WTC11 (cell line): ENCODE measurements around the gene SIM1. TPM values are rescaled to one million over a fixed set of nuclear protein-coding genes. Genes with fewer than 3 reads are reported as not detected.

Experiments
- ATAC-seq: fragments of 200-7000 bp; cut with Tn5 transposase; 2 replicates; pipeline ENCODE4 v1.10.0; 2021; ENCODE audit warnings: mild to moderate bottlenecking, moderate library complexity
- CTCF ChIA-PET: fragments of 300-600 bp; sonication (Branson Sonifier 250); formaldehyde crosslinking; loops from one replicate; lab custom pipeline; 2021; ENCODE audit warnings: antibody characterized with exemption; lab: Charles Lee
- POLR2A ChIA-PET: fragments of 350-600 bp; sonication (Branson Sonifier 250); formaldehyde crosslinking; loops from one replicate; lab custom pipeline; 2021; ENCODE audit warnings: antibody characterized with exemption; lab: Charles Lee
- DNase-seq: peaks from one replicate; pipeline ENCODE4 v3.0.0; 2021; ENCODE audit warnings: low spot score
- H3K27ac Mint-ChIP-seq: 2 replicates; pipeline ENCODE4 v1.8.0; 2021; ENCODE audit warnings: mixed read lengths
- H3K27me3 Mint-ChIP-seq: 2 replicates; pipeline ENCODE4 v1.8.0; 2021; ENCODE audit warnings: low read depth, mild to moderate bottlenecking, moderate library complexity, mixed read lengths
- H3K36me3 Mint-ChIP-seq: 2 replicates; pipeline ENCODE4 v1.8.0; 2021; ENCODE audit warnings: mixed read lengths
- H3K4me1 Mint-ChIP-seq: 2 replicates; pipeline ENCODE4 v1.8.0; 2022; ENCODE audit warnings: mixed read lengths
- H3K4me3 Mint-ChIP-seq: 2 replicates; pipeline ENCODE4 v1.8.0; 2021; ENCODE audit warnings: mild to moderate bottlenecking, moderate library complexity, mixed read lengths
- H3K9me3 Mint-ChIP-seq: 2 replicates; pipeline ENCODE4 v1.8.0; 2021; ENCODE audit warnings: mixed read lengths
- CBFB ChIP-seq: sonication (generic); formaldehyde crosslinking; IDR thresholded peaks from 2 replicates; pipeline ENCODE4 v1.8.1; 2022; ENCODE audit warnings: mild to moderate bottlenecking, low read depth, missing genetic modification reagents
- CREB1 ChIP-seq: sonication (generic); formaldehyde crosslinking; IDR thresholded peaks from 2 replicates; pipeline ENCODE4 v1.8.0; 2023; ENCODE audit warnings: mild to moderate bottlenecking, missing genetic modification reagents
- E2F1 ChIP-seq: sonication (generic); formaldehyde crosslinking; IDR thresholded peaks from 2 replicates; pipeline ENCODE4 v1.8.0; 2022; ENCODE audit warnings: mild to moderate bottlenecking, missing genetic modification reagents
- E2F4 ChIP-seq: sonication (generic); formaldehyde crosslinking; IDR thresholded peaks from 2 replicates; pipeline ENCODE4 v1.8.1; 2022; ENCODE audit warnings: low read depth, mild to moderate bottlenecking, moderate library complexity, missing genetic modification reagents, borderline replicate concordance
- ELF4 ChIP-seq: sonication (generic); formaldehyde crosslinking; IDR thresholded peaks from 2 replicates; pipeline ENCODE4 v1.8.1; 2022; ENCODE audit warnings: low read depth, mild to moderate bottlenecking, moderate library complexity, missing genetic modification reagents
- FOXP1 ChIP-seq: sonication (generic); formaldehyde crosslinking; IDR thresholded peaks from 2 replicates; pipeline ENCODE4 v1.8.0; 2022; ENCODE audit warnings: missing genetic modification reagents, mild to moderate bottlenecking, moderate library complexity, borderline replicate concordance
- HMGA2 ChIP-seq: fragments of 250-450 bp; sonication (Bioruptor Pico); IDR thresholded peaks from 2 replicates; pipeline ENCODE4 v1.4.0; 2021; ENCODE audit warnings: mild to moderate bottlenecking, moderate library complexity
- KAT7 ChIP-seq: sonication (generic); formaldehyde crosslinking; IDR thresholded peaks from 2 replicates; pipeline ENCODE4 v1.8.1; 2023; ENCODE audit warnings: missing genetic modification reagents, mild to moderate bottlenecking, borderline replicate concordance
- MLX ChIP-seq: sonication (generic); formaldehyde crosslinking; IDR thresholded peaks from 2 replicates; pipeline ENCODE4 v1.8.1; 2023; ENCODE audit warnings: mild to moderate bottlenecking, missing genetic modification reagents, moderate library complexity
- MYBL2 ChIP-seq: sonication (generic); formaldehyde crosslinking; IDR thresholded peaks from 2 replicates; pipeline ENCODE4 v1.8.1; 2023; ENCODE audit warnings: mild to moderate bottlenecking, moderate library complexity, missing genetic modification reagents
- NFYB ChIP-seq: sonication (generic); formaldehyde crosslinking; conservative IDR thresholded peaks from 2 replicates; pipeline ENCODE4 v1.8.0; 2022; ENCODE audit warnings: low read depth, missing genetic modification reagents
- RORB ChIP-seq: fragments of 250-450 bp; sonication (Bioruptor Pico); IDR thresholded peaks from 2 replicates; pipeline ENCODE4 v1.9.0; 2021; ENCODE audit warnings: mild to moderate bottlenecking
- STAT6 ChIP-seq: sonication (generic); formaldehyde crosslinking; conservative IDR thresholded peaks from 2 replicates; pipeline ENCODE4 v1.8.1; 2023; ENCODE audit warnings: mild to moderate bottlenecking, low read depth, missing genetic modification reagents, moderate library complexity
- TEAD4 ChIP-seq: sonication (generic); formaldehyde crosslinking; IDR thresholded peaks from 2 replicates; pipeline ENCODE4 v1.8.0; 2022; ENCODE audit warnings: mild to moderate bottlenecking, missing genetic modification reagents
- ZMAT4 ChIP-seq: fragments of 250-450 bp; sonication (Bioruptor Pico); IDR thresholded peaks from 2 replicates; pipeline ENCODE4 v1.9.0; 2021; ENCODE audit warnings: mild to moderate bottlenecking
- ZNF121 ChIP-seq: sonication (generic); formaldehyde crosslinking; IDR thresholded peaks from 2 replicates; pipeline ENCODE4 v1.8.0; 2023; ENCODE audit warnings: missing genetic modification reagents
- ZNF263 ChIP-seq: sonication (generic); formaldehyde crosslinking; IDR thresholded peaks from 2 replicates; pipeline ENCODE4 v1.8.1; 2022; ENCODE audit warnings: low read depth, mild to moderate bottlenecking, moderate library complexity, missing genetic modification reagents
- ZNF512 ChIP-seq: sonication (generic); formaldehyde crosslinking; IDR thresholded peaks from 2 replicates; pipeline ENCODE4 v1.8.1; 2022; ENCODE audit warnings: missing genetic modification reagents, borderline replicate concordance
- ZNF532 ChIP-seq: fragments of 250-450 bp; sonication (Bioruptor Pico); IDR thresholded peaks from 2 replicates; pipeline ENCODE4 v1.9.0; 2021; ENCODE audit warnings: mild to moderate bottlenecking, borderline replicate concordance
- ZNF671 ChIP-seq: fragments of 250-450 bp; sonication (Bioruptor Pico); IDR thresholded peaks from 2 replicates; pipeline ENCODE4 v1.8.0; 2021; ENCODE audit warnings: mild to moderate bottlenecking
- total RNA-seq: library from RNA; stranded (reverse); gene quantifications from 3 replicates; pipeline ENCODE4 v1.2.3, GENCODE V29; 2021

SIM1 gene
- total RNA-seq, 1 experiment from 2014 or later, result 0.09 TPM

- Mint-ChIP-seq H3K36me3 (no peaks in the 10 kb centered on the region), H3K27me3 (no peaks in the 10 kb centered on the region; the same call in 1 of the 2 replicates), H3K4me3 (no peak overlapping the region)
- DNase-seq, result no peak
- no peak for TF ChIP-seq MLX (CRISPR knock-in tag)
- no peak for TF ChIP-seq STAT6 (CRISPR knock-in tag)
- no peak for TF ChIP-seq MYBL2
- no peak for TF ChIP-seq CBFB (CRISPR knock-in tag)
- TF ChIP-seq ZMAT4 (CRISPR knock-in tag), result no peak
- no peak for TF ChIP-seq NFYB (CRISPR knock-in tag)
- TF ChIP-seq KAT7 (CRISPR knock-in tag), result no peak
- no peak for TF ChIP-seq TEAD4
- TF ChIP-seq ZNF512 (CRISPR knock-in tag), result no peak
- TF ChIP-seq ZNF121 (CRISPR knock-in tag), result no peak
- no peak for TF ChIP-seq E2F1 (CRISPR knock-in tag)
- TF ChIP-seq ZNF671 (CRISPR knock-in tag), result no peak
- TF ChIP-seq ELF4, result no peak
- no peak for TF ChIP-seq FOXP1 (CRISPR knock-in tag)
- no peak for TF ChIP-seq HMGA2 (CRISPR knock-in tag)
- no peak for TF ChIP-seq RORB (CRISPR knock-in tag)
- TF ChIP-seq E2F4, result no peak
- TF ChIP-seq CREB1 (CRISPR knock-in tag), result no peak
- TF ChIP-seq ZNF532 (CRISPR knock-in tag), result no peak
- no peak for TF ChIP-seq ZNF263 (CRISPR knock-in tag)
- TF ChIP-seq, all 79 proteins: peak for 0
- H3K4me1 Mint-ChIP-seq, result peaks cover 69% of the 10 kb centered on the region
- no peak overlapping the region for H3K27ac Mint-ChIP-seq
- H3K9me3 Mint-ChIP-seq, result no peaks in the 10 kb centered on the region
- no peak for ATAC-seq
- POLR2A ChIA-PET, result no interaction called here
- CTCF ChIA-PET, result no interaction called here
Measured at GRCh38 chr6:100459592-100460184, 5.0 kb downstream of the SIM1 start.
